Measurements from ENCODE around the gene TPPP3.

DNA sequence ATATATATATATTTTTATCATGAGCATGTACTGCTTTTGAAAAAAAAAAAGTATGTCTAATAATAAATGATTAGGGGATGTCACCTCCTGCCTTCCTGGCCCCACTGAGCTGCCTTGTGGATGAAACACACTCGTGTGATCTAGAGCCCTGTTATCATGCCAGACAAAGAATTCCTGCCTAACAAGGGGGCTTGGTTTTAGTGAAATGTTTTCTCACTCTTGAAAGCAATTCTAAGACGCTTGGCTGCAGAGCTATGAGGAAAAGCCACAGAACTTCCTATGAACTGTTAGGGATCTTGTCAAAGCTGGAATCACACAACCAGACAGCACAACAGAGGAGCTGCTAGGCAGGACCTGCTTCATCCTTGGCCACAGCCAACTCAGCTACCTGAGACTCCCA lies 19.0 kb upstream of the TPPP3 start:
- TF ChIP-seq, protein P1, sequence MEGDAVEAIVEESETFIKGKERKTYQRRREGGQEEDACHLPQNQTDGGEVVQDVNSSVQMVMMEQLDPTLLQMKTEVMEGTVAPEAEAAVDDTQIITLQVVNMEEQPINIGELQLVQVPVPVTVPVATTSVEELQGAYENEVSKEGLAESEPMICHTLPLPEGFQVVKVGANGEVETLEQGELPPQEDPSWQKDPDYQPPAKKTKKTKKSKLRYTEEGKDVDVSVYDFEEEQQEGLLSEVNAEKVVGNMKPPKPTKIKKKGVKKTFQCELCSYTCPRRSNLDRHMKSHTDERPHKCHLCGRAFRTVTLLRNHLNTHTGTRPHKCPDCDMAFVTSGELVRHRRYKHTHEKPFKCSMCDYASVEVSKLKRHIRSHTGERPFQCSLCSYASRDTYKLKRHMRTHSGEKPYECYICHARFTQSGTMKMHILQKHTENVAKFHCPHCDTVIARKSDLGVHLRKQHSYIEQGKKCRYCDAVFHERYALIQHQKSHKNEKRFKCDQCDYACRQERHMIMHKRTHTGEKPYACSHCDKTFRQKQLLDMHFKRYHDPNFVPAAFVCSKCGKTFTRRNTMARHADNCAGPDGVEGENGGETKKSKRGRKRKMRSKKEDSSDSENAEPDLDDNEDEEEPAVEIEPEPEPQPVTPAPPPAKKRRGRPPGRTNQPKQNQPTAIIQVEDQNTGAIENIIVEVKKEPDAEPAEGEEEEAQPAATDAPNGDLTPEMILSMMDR (IDR thresholded peaks at IDR 0.05; ENCODE audit: low read length), result no peak
- no peak for TF ChIP-seq EZH2 (IDR thresholded peaks at IDR 0.05; ENCODE audit: borderline replicate concordance, low read length)
